Measurements from ENCODE around the gene CHST12.

Gene CHST12

DNA sequence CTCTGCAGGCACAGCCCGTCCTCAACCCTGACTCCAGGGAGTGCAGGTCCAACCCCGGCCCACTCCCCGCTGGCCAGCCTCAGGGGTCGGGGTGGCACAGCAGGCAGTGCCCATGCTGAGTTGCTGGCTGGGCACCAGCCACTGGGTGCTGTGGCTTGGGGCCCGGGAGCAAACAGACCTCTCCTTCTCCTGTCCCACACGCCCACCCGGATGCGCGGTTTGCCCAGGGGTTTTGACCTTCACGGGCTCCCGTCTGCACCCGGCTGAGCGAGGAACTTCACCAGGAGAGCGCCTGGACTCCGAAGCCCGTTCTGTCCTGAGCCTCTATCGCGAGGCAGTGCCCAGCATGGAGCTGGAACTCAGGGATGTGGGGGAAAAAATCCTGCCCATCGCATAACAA, 75.4 kb downstream of the CHST12 start:
- FAIRE-seq (no peak), DNase-seq (ENCODE audit: insufficient read length) (no peak)
- no peak for TF ChIP-seq TAF1 (IDR thresholded peaks at IDR 0.05; ENCODE audit: borderline replicate concordance, low read depth, low read length)
- TF ChIP-seq POLR2A (IDR thresholded peaks at IDR 0.05; ENCODE audit: low read depth, low read length) = no peak
- TF ChIP-seq POLR2AphosphoS5 (IDR thresholded peaks at IDR 0.05; ENCODE audit: low read depth, low read length) = no peak

DNA sequence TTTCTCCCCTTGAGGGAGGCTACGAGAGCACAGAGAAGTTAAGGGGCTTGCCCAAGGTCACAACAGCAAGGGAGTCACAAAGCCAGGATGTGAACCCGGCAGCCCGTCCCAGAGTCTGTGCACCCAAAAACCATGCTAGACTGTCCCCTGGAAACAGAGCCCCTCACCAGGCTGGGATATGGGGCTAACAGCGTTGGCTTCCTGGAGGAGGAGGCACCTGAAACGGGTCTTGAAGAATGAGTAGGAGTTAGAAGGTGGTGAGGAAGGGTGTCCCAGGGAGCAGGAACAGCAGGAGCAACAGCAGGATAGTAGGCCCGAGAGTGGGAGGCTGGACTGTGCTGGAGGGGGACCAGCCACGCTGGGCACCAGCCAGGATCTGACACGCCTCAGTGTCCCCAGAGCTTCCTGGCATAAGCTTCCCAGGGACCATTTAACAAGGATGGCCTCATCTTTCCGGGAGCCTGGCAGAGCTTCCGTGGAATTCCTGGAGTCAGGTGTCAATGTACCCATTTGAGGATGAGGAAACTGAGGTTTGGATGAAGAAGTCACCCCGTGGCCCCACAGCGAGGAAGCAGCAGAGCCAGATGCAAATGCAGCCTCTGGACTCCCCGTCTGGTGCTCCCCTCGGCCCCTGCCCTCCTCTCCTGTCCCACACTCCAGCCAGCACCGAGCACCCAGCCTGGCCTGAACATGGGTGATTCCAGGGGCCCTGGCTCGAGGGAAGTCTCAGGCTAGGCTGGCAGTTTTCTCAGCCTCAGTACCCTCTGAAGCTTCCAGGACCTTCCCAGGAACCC, 76.1 kb downstream of the CHST12 start:
- no peak for DNase-seq (ENCODE audit: insufficient read length)
- TF ChIP-seq POLR2AphosphoS5 (IDR thresholded peaks at IDR 0.05; ENCODE audit: low read depth, low read length) (no peak), POLR2A (IDR thresholded peaks at IDR 0.05; ENCODE audit: low read depth, low read length) (no peak)
- FAIRE-seq = no peak

GRCh38 chr7:2480070-2480408, 76.6 kb downstream of the CHST12 start:
- no peak for DNase-seq (ENCODE audit: insufficient read length)
- no peak for TF ChIP-seq TAF1 (IDR thresholded peaks at IDR 0.05; ENCODE audit: borderline replicate concordance, low read depth, low read length)
- no peak for TF ChIP-seq POLR2A (IDR thresholded peaks at IDR 0.05; ENCODE audit: low read depth, low read length)
- TF ChIP-seq POLR2AphosphoS5 (IDR thresholded peaks at IDR 0.05; ENCODE audit: low read depth, low read length) = no peak
- no peak for FAIRE-seq

DNA sequence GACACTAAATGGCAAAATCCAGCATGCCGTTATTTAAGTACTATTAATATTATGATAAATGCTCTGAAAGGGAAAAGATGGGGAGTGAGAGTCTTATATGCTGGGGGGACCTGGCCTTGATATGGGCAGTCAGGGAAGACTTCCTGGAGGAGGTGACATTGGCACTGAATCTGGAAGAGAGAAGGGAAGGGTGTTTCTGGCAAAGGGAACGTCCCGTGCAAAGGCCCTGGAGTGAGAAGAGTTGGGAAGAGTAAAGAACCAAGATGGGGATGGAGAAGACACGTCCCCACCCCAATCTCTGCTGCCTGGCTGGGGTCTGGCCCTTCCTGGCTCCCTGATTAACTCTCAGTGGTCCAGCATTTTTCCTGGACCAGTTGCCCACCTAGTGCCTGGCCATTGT, 77.8 kb downstream of the CHST12 start:
- no peak for FAIRE-seq
- no peak for DNase-seq (ENCODE audit: insufficient read length)
- TF ChIP-seq POLR2AphosphoS5 (IDR thresholded peaks at IDR 0.05; ENCODE audit: low read depth, low read length) (no peak), POLR2A (IDR thresholded peaks at IDR 0.05; ENCODE audit: low read depth, low read length) (no peak), TAF1 (IDR thresholded peaks at IDR 0.05; ENCODE audit: borderline replicate concordance, low read depth, low read length) (no peak)

DNA sequence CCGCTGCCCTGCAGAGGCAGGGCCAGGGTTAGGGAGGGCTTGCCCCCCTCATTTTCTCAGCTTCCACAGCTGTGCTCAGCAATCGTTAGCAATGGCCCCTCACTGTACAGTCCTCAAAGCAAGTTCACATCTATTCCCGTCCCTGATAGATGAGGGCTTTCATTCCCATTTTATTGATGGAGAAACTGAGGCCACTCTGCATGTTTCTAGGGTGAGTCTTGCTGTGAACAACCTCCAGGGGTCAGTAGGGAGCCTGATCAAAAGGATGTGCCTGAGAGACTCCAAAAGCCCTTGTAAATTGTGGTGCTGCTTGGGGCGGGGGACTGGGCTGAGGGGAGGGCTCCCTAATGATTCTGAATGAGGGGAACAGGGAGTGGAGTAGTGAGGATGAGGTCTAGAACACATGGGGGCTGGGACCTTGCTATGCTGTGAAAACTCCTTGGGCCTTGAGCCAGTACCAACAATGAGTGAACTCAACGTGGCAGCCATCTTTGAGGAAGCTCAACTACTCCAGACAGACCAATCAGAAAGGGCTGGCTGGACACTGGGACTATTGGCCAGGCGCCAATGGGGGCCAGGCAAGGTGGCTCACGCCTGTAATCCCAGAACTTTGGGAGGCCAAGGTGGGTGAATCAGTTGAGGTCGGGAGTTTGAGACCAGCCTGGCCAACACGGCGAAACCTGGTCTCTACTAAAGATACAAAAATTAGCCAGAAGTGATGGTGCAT, 79.5 kb downstream of the CHST12 start:
- no peak for DNase-seq (ENCODE audit: insufficient read length)
- no peak for FAIRE-seq
- TF ChIP-seq TAF1 (IDR thresholded peaks at IDR 0.05; ENCODE audit: borderline replicate concordance, low read depth, low read length) (no peak), POLR2A (IDR thresholded peaks at IDR 0.05; ENCODE audit: low read depth, low read length) (no peak), POLR2AphosphoS5 (IDR thresholded peaks at IDR 0.05; ENCODE audit: low read depth, low read length) (no peak)

DNA sequence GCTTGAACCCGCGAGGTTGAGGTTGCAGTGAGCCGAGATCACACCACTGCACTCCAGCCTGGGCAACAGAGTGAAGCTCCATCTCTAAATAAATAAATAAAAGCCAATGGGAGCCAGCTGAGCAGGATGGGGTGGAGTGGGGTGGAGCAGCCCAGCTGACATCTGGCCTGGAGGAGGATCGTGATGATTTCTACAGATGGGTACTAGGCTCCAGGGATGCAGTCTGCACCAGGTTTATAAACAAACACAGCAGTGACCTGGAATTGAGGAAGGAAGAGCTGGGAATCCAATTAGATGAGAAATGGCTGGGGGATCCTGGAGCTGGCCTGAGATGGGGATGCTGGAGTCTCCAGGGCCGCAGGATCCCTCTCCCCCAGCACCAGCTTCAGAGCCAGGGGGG, 80.1 kb downstream of the CHST12 start:
- no peak for FAIRE-seq
- TF ChIP-seq POLR2A (IDR thresholded peaks at IDR 0.05; ENCODE audit: low read depth, low read length) (no peak), POLR2AphosphoS5 (IDR thresholded peaks at IDR 0.05; ENCODE audit: low read depth, low read length) (no peak), TAF1 (IDR thresholded peaks at IDR 0.05; ENCODE audit: borderline replicate concordance, low read depth, low read length) (no peak)
- DNase-seq (ENCODE audit: insufficient read length) = no peak

DNA sequence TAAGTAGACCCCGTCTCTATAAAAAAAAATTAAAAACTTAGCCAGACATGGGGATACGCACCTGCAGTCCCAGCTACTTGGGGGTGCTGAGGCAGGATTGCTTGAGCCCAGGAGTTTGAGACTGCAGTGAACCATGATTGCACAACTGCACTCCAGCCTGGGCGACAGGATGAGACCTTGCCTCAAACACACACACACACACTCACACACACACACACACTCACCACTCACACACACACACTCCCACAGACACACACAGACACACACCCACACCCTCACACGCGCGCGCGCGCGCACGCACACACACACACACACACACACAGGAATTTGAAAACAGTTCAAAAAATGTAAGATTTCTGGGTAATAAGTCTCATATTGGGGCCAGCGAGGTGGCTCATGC, 81.5 kb downstream of the CHST12 start:
- TF ChIP-seq TAF1 (IDR thresholded peaks at IDR 0.05; ENCODE audit: borderline replicate concordance, low read depth, low read length) (no peak), POLR2AphosphoS5 (IDR thresholded peaks at IDR 0.05; ENCODE audit: low read depth, low read length) (no peak)
- DNase-seq (ENCODE audit: insufficient read length) (no peak), FAIRE-seq (no peak)

DNA sequence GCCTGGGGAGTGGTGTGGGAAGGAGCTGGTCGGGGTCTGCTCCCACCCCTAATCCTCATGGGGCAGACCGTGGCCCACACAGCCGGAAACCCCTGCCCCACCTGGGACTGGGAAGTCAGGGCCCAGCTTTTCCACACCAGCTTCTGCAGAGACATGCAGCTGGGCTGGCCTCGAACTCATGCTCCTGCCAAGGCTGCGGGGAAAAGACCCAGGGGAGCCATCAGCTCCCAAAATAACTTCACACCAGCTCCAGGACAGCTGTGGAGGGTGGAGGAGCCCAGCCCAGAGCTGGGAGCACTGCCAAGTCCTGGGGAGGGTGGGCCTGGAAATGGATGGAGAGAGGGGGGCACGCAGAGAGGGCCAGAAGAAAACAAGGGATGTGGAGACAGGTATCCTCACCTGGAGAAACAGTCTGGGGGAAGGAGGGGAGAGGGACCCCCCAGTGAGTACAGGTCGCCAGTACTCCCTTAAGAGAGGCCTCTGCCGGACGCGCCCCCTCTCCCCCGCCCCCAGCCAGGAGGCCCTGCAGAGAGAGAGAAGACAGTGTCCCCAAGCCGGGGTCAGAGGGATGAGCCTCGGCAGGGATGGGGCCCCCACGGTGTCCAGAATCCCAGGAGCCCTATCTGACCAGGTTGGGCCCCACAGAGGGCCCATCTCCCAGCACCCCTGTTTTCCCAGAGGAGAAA, 84.3 kb downstream of the CHST12 start:
- DNase-seq (ENCODE audit: insufficient read length) (no peak), FAIRE-seq (no peak)
- TF ChIP-seq POLR2AphosphoS5 (IDR thresholded peaks at IDR 0.05; ENCODE audit: low read depth, low read length) (no peak), POLR2A (IDR thresholded peaks at IDR 0.05; ENCODE audit: low read depth, low read length) (no peak), TAF1 (IDR thresholded peaks at IDR 0.05; ENCODE audit: borderline replicate concordance, low read depth, low read length) (no peak)

- DNase-seq (ENCODE audit: insufficient read length) (no peak), FAIRE-seq (no peak)
- no peak for TF ChIP-seq POLR2A (IDR thresholded peaks at IDR 0.05; ENCODE audit: low read depth, low read length)
- TF ChIP-seq POLR2AphosphoS5 (IDR thresholded peaks at IDR 0.05; ENCODE audit: low read depth, low read length) = no peak
- no peak for TF ChIP-seq TAF1 (IDR thresholded peaks at IDR 0.05; ENCODE audit: borderline replicate concordance, low read depth, low read length)
These were observed 84.8 kb downstream of the CHST12 start for GRCh38 chr7:2488272-2488645.

DNA sequence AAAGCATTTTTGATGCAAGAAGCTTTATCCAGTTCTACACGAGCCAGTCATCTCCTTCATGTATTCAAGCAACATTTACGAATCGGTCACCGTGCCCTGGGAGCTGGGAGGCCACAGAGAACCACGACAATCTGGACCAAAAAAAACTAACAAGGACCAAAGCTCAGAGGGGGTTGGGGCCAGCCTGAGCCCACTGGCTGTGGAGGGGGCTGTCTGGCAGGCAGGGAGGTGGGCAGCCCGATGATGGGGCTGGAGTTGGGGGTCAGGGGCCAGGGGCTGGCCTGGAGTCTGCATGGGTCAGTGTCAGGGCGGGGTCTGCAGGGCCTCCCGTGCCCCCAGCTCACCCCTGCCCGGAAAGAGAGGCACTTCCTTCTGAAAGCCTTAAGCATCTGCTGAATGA, 85.3 kb downstream of the CHST12 start:
- DNase-seq (ENCODE audit: insufficient read length) = no peak
- FAIRE-seq = no peak
- TF ChIP-seq TAF1 (IDR thresholded peaks at IDR 0.05; ENCODE audit: borderline replicate concordance, low read depth, low read length) = no peak
- no peak for TF ChIP-seq POLR2AphosphoS5 (IDR thresholded peaks at IDR 0.05; ENCODE audit: low read depth, low read length)
- TF ChIP-seq POLR2A (IDR thresholded peaks at IDR 0.05; ENCODE audit: low read depth, low read length) = no peak

DNA sequence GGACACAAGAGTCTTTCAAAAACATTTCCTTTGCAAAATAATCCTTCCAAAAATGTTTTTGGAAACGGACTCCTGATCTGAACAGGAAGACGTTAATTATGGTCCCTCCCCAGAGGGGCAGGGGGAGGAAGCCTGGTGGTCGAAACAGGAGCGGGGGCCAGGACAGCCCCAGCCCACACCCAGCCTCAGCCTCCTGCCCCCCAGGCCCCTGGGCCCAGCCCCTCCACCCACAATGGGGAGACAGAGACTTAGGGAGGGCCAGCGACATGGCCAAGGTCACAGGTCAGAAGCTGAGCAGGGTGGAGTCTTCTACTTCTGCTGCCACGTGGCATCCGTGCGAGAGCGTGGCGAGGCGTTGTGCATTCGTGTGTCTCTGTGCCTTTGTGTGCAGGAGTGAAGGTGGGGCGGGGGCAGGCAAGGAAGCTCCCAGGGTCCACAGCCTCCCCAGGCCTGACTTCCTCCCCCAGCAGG, 86.8 kb downstream of the CHST12 start:
- FAIRE-seq = no peak
- TF ChIP-seq POLR2AphosphoS5 (IDR thresholded peaks at IDR 0.05; ENCODE audit: low read depth, low read length) = no peak
- TF ChIP-seq POLR2A (IDR thresholded peaks at IDR 0.05; ENCODE audit: low read depth, low read length) = no peak
- no peak for TF ChIP-seq TAF1 (IDR thresholded peaks at IDR 0.05; ENCODE audit: borderline replicate concordance, low read depth, low read length)
- no peak for DNase-seq (ENCODE audit: insufficient read length)

Data from GM12892 (cell line).